Trophoblast cell (in vitro differentiated cells and primary cell): ENCODE results near the gene TET2.

Experiments
- DNase-seq, 2 donors: peaks; one replicate each; pipeline ENCODE4 v3.0.0-alpha.2; 2016
- H2AFZ ChIP-seq: 2 replicates; pipeline ENCODE4 v1.6.1; 2013; ENCODE audit warnings: low read length, moderate library complexity, mild to moderate bottlenecking; ENCODE audit not compliant: insufficient read depth, poor library complexity
- H2AK5ac ChIP-seq: 2 replicates; pipeline ENCODE4 v1.6.1; 2013; ENCODE audit warnings: mild to moderate bottlenecking, low read length
- H2BK120ac ChIP-seq: 2 replicates; pipeline ENCODE4 v1.6.1; 2013; ENCODE audit warnings: low read length, mild to moderate bottlenecking, moderate library complexity; ENCODE audit not compliant: insufficient read depth, poor library complexity
- H2BK12ac ChIP-seq: 2 replicates; pipeline ENCODE4 v1.6.1; 2013; ENCODE audit warnings: mild to moderate bottlenecking, low read length, moderate library complexity
- H2BK5ac ChIP-seq: 2 replicates; pipeline ENCODE4 v1.6.1; 2013; ENCODE audit warnings: low read length, low read depth, moderate library complexity, mild to moderate bottlenecking; ENCODE audit not compliant: poor library complexity
- H3K14ac ChIP-seq: 2 replicates; pipeline ENCODE4 v1.6.1; 2013; ENCODE audit warnings: mild to moderate bottlenecking, low read length
- H3K18ac ChIP-seq: 2 replicates; pipeline ENCODE4 v1.6.1; 2013; ENCODE audit warnings: mild to moderate bottlenecking, low read length
- H3K23ac ChIP-seq: 2 replicates; pipeline ENCODE4 v1.6.1; 2013; ENCODE audit warnings: low read length
- H3K27ac ChIP-seq: 2 replicates; pipeline ENCODE4 v1.5.1; 2013; ENCODE audit warnings: low read depth, mild to moderate bottlenecking, inconsistent platforms, low read length, moderate library complexity
- H3K27me3 ChIP-seq: 2 replicates; pipeline ENCODE4 v1.6.1; 2013; ENCODE audit warnings: inconsistent platforms, mild to moderate bottlenecking, low read length, moderate library complexity; ENCODE audit not compliant: insufficient read depth
- H3K36me3 ChIP-seq, 2 experiments: 1 replicate in 1 of 2; 2 replicates in 1 of 2; pipeline ENCODE4 v1.6.1; 2013; ENCODE audit warnings: low read length in 2 of 2, mild to moderate bottlenecking in 2 of 2, moderate library complexity in 1 of 2; ENCODE audit not compliant: insufficient read depth in 2 of 2, control insufficient read depth in 1 of 2
- H3K4ac ChIP-seq: 2 replicates; pipeline ENCODE4 v1.6.1; 2013; ENCODE audit warnings: low read depth, mild to moderate bottlenecking, low read length, moderate library complexity
- H3K4me1 ChIP-seq, 2 experiments: 1 replicate in 1 of 2; 2 replicates in 1 of 2; pipeline ENCODE4 v1.6.1; 2013; ENCODE audit warnings: low read length in 2 of 2, mild to moderate bottlenecking in 2 of 2, moderate library complexity in 1 of 2; ENCODE audit not compliant: insufficient read depth in 2 of 2, control insufficient read depth in 1 of 2
- H3K4me2 ChIP-seq: 2 replicates; pipeline ENCODE4 v1.6.1; 2013; ENCODE audit warnings: inconsistent platforms, mild to moderate bottlenecking, low read length, moderate library complexity
- H3K4me3 ChIP-seq: 2 replicates; pipeline ENCODE4 v1.5.1; 2013; ENCODE audit warnings: mild to moderate bottlenecking, low read depth, low read length, inconsistent platforms
- H3K79me1 ChIP-seq: one replicate; pipeline ENCODE4 v1.6.1; 2013; ENCODE audit warnings: low read length
- H3K79me2 ChIP-seq: 2 replicates; pipeline ENCODE4 v1.6.1; 2013; ENCODE audit warnings: low read length, mild to moderate bottlenecking; ENCODE audit not compliant: control insufficient read depth, insufficient read depth, poor library complexity
- H3K9ac ChIP-seq: 2 replicates; pipeline ENCODE4 v1.6.1; 2013; ENCODE audit warnings: mild to moderate bottlenecking, low read length
- H3K9me3 ChIP-seq: 2 replicates; pipeline ENCODE4 v1.6.1; 2013; ENCODE audit warnings: low read depth, mild to moderate bottlenecking, control low read depth, inconsistent platforms, low read length; ENCODE audit not compliant: insufficient read depth
- H4K12ac ChIP-seq: 2 replicates; pipeline ENCODE4 v1.6.1; 2013; ENCODE audit warnings: low read depth, mild to moderate bottlenecking, low read length, moderate library complexity
- H4K8ac ChIP-seq: 2 replicates; pipeline ENCODE4 v1.6.1; 2013; ENCODE audit warnings: low read depth, mild to moderate bottlenecking, low read length, moderate library complexity
- H4K91ac ChIP-seq: one replicate; pipeline ENCODE4 v1.6.1; 2013; ENCODE audit warnings: low read depth, mild to moderate bottlenecking, low read length, moderate library complexity
- WGBS: extraction: QIAGEN DNeasy Blood & Tissue Kit; methylation state at CpG from one replicate; pipeline ENCODE4 v1.1.7; 2013; ENCODE audit warnings: missing lambda C conversion rate; ENCODE audit not compliant: insufficient read length, insufficient coverage; ENCODE audit errors: extremely low coverage; 5-methylcytosine and 5-hydroxymethylcytosine counted together

TET2 gene

GRCh38 chr4:105306820-105307219 lies 160.1 kb downstream of the TET2 start:
- Histone ChIP-seq H3K79me2 (no peaks in the 10 kb centered on the region), H3K4ac (no peak overlapping the region), H2AK5ac (no peak overlapping the region), H3K18ac (no peak overlapping the region), H3K4me2 (no peak overlapping the region), H2BK5ac (no peak overlapping the region), H3K79me1 (no peaks in the 10 kb centered on the region), H2BK120ac (no peak overlapping the region), H3K4me1 (no peaks in the 10 kb centered on the region), H3K9ac (no peak overlapping the region), H3K27ac (no peak overlapping the region), H4K8ac (no peak overlapping the region), H4K91ac (no peak overlapping the region), H3K27me3 (no peaks in the 10 kb centered on the region), H3K23ac (no peak overlapping the region), H3K36me3 (no peaks in the 10 kb centered on the region), H3K4me3 (no peak overlapping the region), H2AFZ (no peak overlapping the region), H4K12ac (no peak overlapping the region), H2BK12ac (no peak overlapping the region), H3K14ac (no peak overlapping the region), H3K9me3 (no peaks in the 10 kb centered on the region)
- no peak for DNase-seq
- WGBS = no CpG with 5 or more reads among the region's 3 CpGs

- Histone ChIP-seq H3K79me2 (no peaks in the 10 kb centered on the region), H2BK12ac (no peak overlapping the region), H3K79me1 (no peaks in the 10 kb centered on the region), H3K4me3 (no peak overlapping the region), H4K8ac (no peak overlapping the region), H2AK5ac (no peak overlapping the region), H2BK5ac (no peak overlapping the region), H3K4me1 (no peaks in the 10 kb centered on the region), H3K9ac (no peak overlapping the region), H4K12ac (no peak overlapping the region), H4K91ac (no peak overlapping the region), H3K9me3 (peaks cover 5% of the 10 kb centered on the region), H3K36me3 (no peaks in the 10 kb centered on the region), H3K23ac (no peak overlapping the region), H3K18ac (no peak overlapping the region), H2BK120ac (no peak overlapping the region), H3K27ac (no peak overlapping the region), H3K27me3 (no peaks in the 10 kb centered on the region), H3K14ac (no peak overlapping the region), H3K4me2 (no peak overlapping the region), H2AFZ (no peak overlapping the region), H3K4ac (no peak overlapping the region)
- WGBS = no CpG with 5 or more reads among the region's 1 CpG
- DNase-seq = no peak
These were observed 171.8 kb downstream of the TET2 start for GRCh38 chr4:105318486-105318885.

GRCh38 chr4:105327222-105327621 lies 180.5 kb downstream of the TET2 start:
- H3K27ac ChIP-seq = no peak overlapping the region
- H3K23ac ChIP-seq = no peak overlapping the region
- no peak overlapping the region for H2BK12ac ChIP-seq
- H3K36me3 ChIP-seq = no peaks in the 10 kb centered on the region
- H3K4me2 ChIP-seq = no peak overlapping the region
- no peak overlapping the region for H2AFZ ChIP-seq
- no peak overlapping the region for H3K18ac ChIP-seq
- WGBS = no CpG with 5 or more reads among the region's 2 CpGs
- H3K79me2 ChIP-seq = no peaks in the 10 kb centered on the region
- no peaks in the 10 kb centered on the region for H3K79me1 ChIP-seq
- H3K4me1 ChIP-seq = no peaks in the 10 kb centered on the region
- no peak overlapping the region for H4K8ac ChIP-seq
- no peak overlapping the region for H3K9ac ChIP-seq
- no peak for DNase-seq
- H3K9me3 ChIP-seq = no peaks in the 10 kb centered on the region
- H4K12ac ChIP-seq = no peak overlapping the region
- no peak overlapping the region for H4K91ac ChIP-seq
- H3K4me3 ChIP-seq = no peak overlapping the region
- H3K14ac ChIP-seq = no peak overlapping the region
- H2BK120ac ChIP-seq = no peak overlapping the region
- no peak overlapping the region for H2AK5ac ChIP-seq
- H3K27me3 ChIP-seq = no peaks in the 10 kb centered on the region
- H2BK5ac ChIP-seq = no peak overlapping the region
- no peak overlapping the region for H3K4ac ChIP-seq

GRCh38 chr4:105327956-105328355 lies 181.3 kb downstream of the TET2 start:
- Histone ChIP-seq H3K4ac (no peak overlapping the region), H2BK120ac (no peak overlapping the region), H4K8ac (no peak overlapping the region), H3K4me2 (no peak overlapping the region), H3K23ac (no peak overlapping the region), H3K4me1 (no peaks in the 10 kb centered on the region), H2AFZ (no peak overlapping the region), H3K27me3 (no peaks in the 10 kb centered on the region), H4K12ac (no peak overlapping the region), H2AK5ac (no peak overlapping the region), H3K79me1 (no peaks in the 10 kb centered on the region), H3K36me3 (no peaks in the 10 kb centered on the region), H3K9me3 (peaks cover 2% of the 10 kb centered on the region), H3K14ac (no peak overlapping the region), H3K18ac (no peak overlapping the region), H3K9ac (no peak overlapping the region), H2BK5ac (no peak overlapping the region), H3K79me2 (no peaks in the 10 kb centered on the region), H4K91ac (no peak overlapping the region), H3K4me3 (no peak overlapping the region), H3K27ac (no peak overlapping the region), H2BK12ac (no peak overlapping the region)
- DNase-seq = no peak
